Activated naive CD8-positive, alpha-beta T cell treated with anti-CD3 and anti-CD28 coated beads, Interleukin-2, amount 50 U/mL, for 24 hours (primary cell): ENCODE measurements around the gene TNNI2.
A peak's percentile ranks its signal among the peaks of the same experiment; 100 is the strongest.
"Not testable (repeated sequence)": the region's sequence is repeated elsewhere in the genome, so short reads cannot be mapped to it uniquely, and the experiment has no call there.

ENCODE experiments used
- ATAC-seq: fragments of 150-1000 bp; cut with Tn5 transposase; one replicate; pipeline ENCODE4 v1.10.0; 2021
- DNase-seq: peaks from one replicate; pipeline ENCODE4 v3.0.0; 2021
- H3K27ac Mint-ChIP-seq: one replicate; pipeline ENCODE4 v1.8.0; 2021; ENCODE audit warnings: mild to moderate bottlenecking, mixed read lengths
- H3K27me3 Mint-ChIP-seq: one replicate; pipeline ENCODE4 v1.8.0; 2021; ENCODE audit warnings: mixed read lengths
- H3K36me3 Mint-ChIP-seq: one replicate; pipeline ENCODE4 v1.8.0; 2021; ENCODE audit warnings: low read depth, mixed read lengths
- H3K4me1 Mint-ChIP-seq: one replicate; pipeline ENCODE4 v1.8.0; 2021; ENCODE audit warnings: mixed read lengths
- H3K4me3 Mint-ChIP-seq: one replicate; pipeline ENCODE4 v1.8.0; 2021; ENCODE audit warnings: mild to moderate bottlenecking, moderate library complexity, mixed read lengths
- H3K9me3 Mint-ChIP-seq: one replicate; pipeline ENCODE4 v1.8.0; 2021; ENCODE audit warnings: mixed read lengths

Gene TNNI2

GRCh38 chr11:1882265-1883238 is 43.8 kb downstream of the TNNI2 start:
- H3K4me3 Mint-ChIP-seq: no peak overlapping the region
- H3K36me3 Mint-ChIP-seq: peaks cover 4% of the 10 kb centered on the region
- H3K27me3 Mint-ChIP-seq: no peaks in the 10 kb centered on the region
- DNase-seq (peak; percentile 89), ATAC-seq (peak; percentile 87)
- no peak overlapping the region for H3K27ac Mint-ChIP-seq
- no peaks in the 10 kb centered on the region for H3K9me3 Mint-ChIP-seq
- peaks cover 9% of the 10 kb centered on the region for H3K4me1 Mint-ChIP-seq

GRCh38 chr11:1883346-1884302 is 44.8 kb downstream of the TNNI2 start:
- Mint-ChIP-seq H3K27me3 (no peaks in the 10 kb centered on the region), H3K9me3 (no peaks in the 10 kb centered on the region), H3K4me1 (peaks cover 12% of the 10 kb centered on the region), H3K36me3 (peaks cover 10% of the 10 kb centered on the region), H3K4me3 (no peak overlapping the region), H3K27ac (no peak overlapping the region)
- ATAC-seq (no peak), DNase-seq (no peak)

GRCh38 chr11:1884303-1884700 is 45.5 kb downstream of the TNNI2 start:
- no peak for DNase-seq
- H3K27me3 Mint-ChIP-seq: no peaks in the 10 kb centered on the region
- H3K36me3 Mint-ChIP-seq: peaks cover 14% of the 10 kb centered on the region
- peaks cover 17% of the 10 kb centered on the region for H3K4me1 Mint-ChIP-seq
- no peak for ATAC-seq
- H3K4me3 Mint-ChIP-seq: no peak overlapping the region
- no peak overlapping the region for H3K27ac Mint-ChIP-seq
- no peaks in the 10 kb centered on the region for H3K9me3 Mint-ChIP-seq

GRCh38 chr11:1886551-1886950 is 47.8 kb downstream of the TNNI2 start:
- H3K27me3 Mint-ChIP-seq, DNase-seq, H3K27ac Mint-ChIP-seq, H3K9me3 Mint-ChIP-seq, ATAC-seq, H3K4me3 Mint-ChIP-seq: not testable (repeated sequence)
- Mint-ChIP-seq H3K4me1 (peaks cover 28% of the 10 kb centered on the region), H3K36me3 (peaks cover 14% of the 10 kb centered on the region)

- Mint-ChIP-seq H3K4me3 (no peak overlapping the region), H3K9me3 (no peaks in the 10 kb centered on the region), H3K36me3 (peaks cover 14% of the 10 kb centered on the region), H3K27ac (no peak overlapping the region), H3K4me1 (peaks cover 33% of the 10 kb centered on the region), H3K27me3 (no peaks in the 10 kb centered on the region)
- ATAC-seq (no peak), DNase-seq (no peak)
Observed at GRCh38 chr11:1887451-1888346, 48.9 kb downstream of the TNNI2 start.

GRCh38 chr11:1888347-1888753 is 49.6 kb downstream of the TNNI2 start:
- Mint-ChIP-seq H3K27ac (peak overlapping the region; percentile 89), H3K27me3 (no peaks in the 10 kb centered on the region), H3K36me3 (peaks cover 14% of the 10 kb centered on the region), H3K4me3 (peak overlapping the region; percentile 79), H3K9me3 (peaks cover under 1% of the 10 kb centered on the region), H3K4me1 (peaks cover 35% of the 10 kb centered on the region)
- DNase-seq: no peak
- ATAC-seq: no peak

- peaks cover 4% of the 10 kb centered on the region for H3K9me3 Mint-ChIP-seq
- ATAC-seq (no peak), DNase-seq (no peak)
- peaks cover 40% of the 10 kb centered on the region for H3K4me1 Mint-ChIP-seq
- peak overlapping the region; percentile 89 for H3K27ac Mint-ChIP-seq
- H3K27me3 Mint-ChIP-seq: no peaks in the 10 kb centered on the region
- peak overlapping the region; percentile 79 for H3K4me3 Mint-ChIP-seq
- peaks cover 14% of the 10 kb centered on the region for H3K36me3 Mint-ChIP-seq
Observed at GRCh38 chr11:1888811-1889210, 50.0 kb downstream of the TNNI2 start.

- DNase-seq (peak; percentile 80), ATAC-seq (peak; percentile 65)
- peaks cover 40% of the 10 kb centered on the region for H3K4me1 Mint-ChIP-seq
- H3K36me3 Mint-ChIP-seq: peaks cover 14% of the 10 kb centered on the region
- H3K9me3 Mint-ChIP-seq: peaks cover 4% of the 10 kb centered on the region
- peak overlapping the region; percentile 90 for H3K27ac Mint-ChIP-seq
- peak overlapping the region; percentile 79 for H3K4me3 Mint-ChIP-seq
- H3K27me3 Mint-ChIP-seq: no peaks in the 10 kb centered on the region
Observed at GRCh38 chr11:1889224-1889930, 50.6 kb downstream of the TNNI2 start.

- DNase-seq (peak; percentile 50), ATAC-seq (peak; percentile 26)
- Mint-ChIP-seq H3K4me1 (peaks cover 40% of the 10 kb centered on the region), H3K27me3 (no peaks in the 10 kb centered on the region), H3K27ac (peak overlapping the region; percentile 90), H3K9me3 (peaks cover 4% of the 10 kb centered on the region), H3K36me3 (peaks cover 14% of the 10 kb centered on the region), H3K4me3 (peak overlapping the region; percentile 79)
Observed at GRCh38 chr11:1889941-1890855, 51.4 kb downstream of the TNNI2 start.
